D721Med (cell line): ENCODE measurements around the gene SMOC2.
"Not testable (repeated sequence)": the region's sequence is repeated elsewhere in the genome, so short reads cannot be mapped to it uniquely, and the experiment has no call there.

Source experiments
- DNase-seq: peaks from one replicate; pipeline ENCODE4 v3.0.0; 2011; ENCODE audit warnings: low spot score; ENCODE audit not compliant: insufficient read length
- FAIRE-seq: peaks from 2 replicates; lab custom pipeline; 2011; peaks lifted over from hg19 to GRCh38; lab: Jason Lieb, UNC
- CTCF ChIP-seq: IDR thresholded peaks from 2 replicates; pipeline ENCODE4 v1.5.1; 2012; ENCODE audit warnings: mild to moderate bottlenecking, control low read depth; ENCODE audit not compliant: insufficient read depth; ENCODE audit errors: missing control alignments

The SMOC2 gene

GRCh38 chr6:168674595-168674994 is 233.6 kb downstream of the SMOC2 start:
- TF ChIP-seq CTCF = no peak
- DNase-seq (no peak), FAIRE-seq (no peak)

GRCh38 chr6:168675375-168675774 is 234.4 kb downstream of the SMOC2 start:
- no peak for DNase-seq
- TF ChIP-seq CTCF = no peak
- FAIRE-seq = no peak

- TF ChIP-seq CTCF = no peak
- FAIRE-seq (no peak), DNase-seq (no peak)
These were observed 235.1 kb downstream of the SMOC2 start for GRCh38 chr6:168675933-168676551.

GRCh38 chr6:168676552-168677322 is 235.8 kb downstream of the SMOC2 start:
- no peak for TF ChIP-seq CTCF
- FAIRE-seq (no peak), DNase-seq (no peak)

GRCh38 chr6:168677323-168677781 is 236.4 kb downstream of the SMOC2 start:
- FAIRE-seq, DNase-seq: not testable (repeated sequence)

- DNase-seq (no peak), FAIRE-seq (no peak)
- no peak for TF ChIP-seq CTCF
These were observed 237.1 kb downstream of the SMOC2 start for GRCh38 chr6:168678077-168678476.

GRCh38 chr6:168678588-168678987 is 237.6 kb downstream of the SMOC2 start:
- no peak for TF ChIP-seq CTCF
- DNase-seq = no peak
- FAIRE-seq = no peak
